ENCODE results near the gene TUBA4A. TPM values are rescaled to one million over a fixed set of nuclear protein-coding genes. Genes with fewer than 3 reads are reported as not detected.

TUBA4A gene
- total RNA-seq, 1 donor from 2014 or later, result 0.63 TPM

DNA sequence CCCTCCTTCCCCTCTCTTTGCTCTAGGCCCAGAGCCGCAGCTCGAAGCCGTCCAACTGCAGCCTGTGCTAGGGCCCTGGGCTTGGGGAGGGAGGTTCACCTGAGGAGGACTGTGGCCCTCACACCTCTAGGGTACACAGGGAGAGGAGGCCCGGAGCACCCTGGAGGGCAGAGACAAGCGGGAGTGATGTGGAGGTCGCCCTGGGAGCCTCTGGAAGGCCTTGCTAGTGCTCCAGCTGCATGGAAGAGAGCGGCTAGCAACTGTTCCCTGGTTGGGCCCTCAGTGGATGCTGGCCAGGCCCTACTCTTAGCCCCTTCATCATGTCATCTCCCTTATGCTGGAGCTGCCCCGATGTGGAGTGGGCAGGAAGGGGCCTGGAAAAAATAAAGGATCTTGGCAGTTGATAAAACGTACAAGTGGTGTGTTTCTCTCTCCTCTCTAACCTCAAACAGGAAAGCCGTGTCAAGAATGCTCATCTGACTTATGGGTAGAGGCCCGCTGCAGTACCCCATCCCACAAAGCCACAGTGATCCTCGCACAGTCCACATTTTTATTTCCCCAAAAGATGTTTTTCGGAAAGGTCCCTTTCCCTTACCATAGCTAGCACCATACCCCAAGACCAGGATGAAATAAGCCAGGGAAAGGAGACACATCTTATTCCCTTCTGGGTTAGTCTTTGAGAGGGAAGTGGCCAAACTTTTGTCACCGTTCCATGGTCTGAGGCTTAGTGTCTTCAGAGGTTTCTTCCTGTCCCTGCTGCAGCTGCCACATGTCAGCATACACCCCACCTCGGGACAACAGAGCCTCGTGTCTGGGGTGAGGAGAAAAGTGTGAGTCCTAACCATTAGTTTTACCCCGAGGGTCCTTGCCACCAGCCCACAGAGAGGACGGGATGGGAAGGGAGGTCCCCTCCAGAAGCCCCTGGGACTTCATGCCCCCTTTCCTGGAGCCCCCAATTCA, 44.2 kb downstream of the TUBA4A start:
- H3K36me3 Mint-ChIP-seq, result peaks cover 16% of the 10 kb centered on the region

DNA sequence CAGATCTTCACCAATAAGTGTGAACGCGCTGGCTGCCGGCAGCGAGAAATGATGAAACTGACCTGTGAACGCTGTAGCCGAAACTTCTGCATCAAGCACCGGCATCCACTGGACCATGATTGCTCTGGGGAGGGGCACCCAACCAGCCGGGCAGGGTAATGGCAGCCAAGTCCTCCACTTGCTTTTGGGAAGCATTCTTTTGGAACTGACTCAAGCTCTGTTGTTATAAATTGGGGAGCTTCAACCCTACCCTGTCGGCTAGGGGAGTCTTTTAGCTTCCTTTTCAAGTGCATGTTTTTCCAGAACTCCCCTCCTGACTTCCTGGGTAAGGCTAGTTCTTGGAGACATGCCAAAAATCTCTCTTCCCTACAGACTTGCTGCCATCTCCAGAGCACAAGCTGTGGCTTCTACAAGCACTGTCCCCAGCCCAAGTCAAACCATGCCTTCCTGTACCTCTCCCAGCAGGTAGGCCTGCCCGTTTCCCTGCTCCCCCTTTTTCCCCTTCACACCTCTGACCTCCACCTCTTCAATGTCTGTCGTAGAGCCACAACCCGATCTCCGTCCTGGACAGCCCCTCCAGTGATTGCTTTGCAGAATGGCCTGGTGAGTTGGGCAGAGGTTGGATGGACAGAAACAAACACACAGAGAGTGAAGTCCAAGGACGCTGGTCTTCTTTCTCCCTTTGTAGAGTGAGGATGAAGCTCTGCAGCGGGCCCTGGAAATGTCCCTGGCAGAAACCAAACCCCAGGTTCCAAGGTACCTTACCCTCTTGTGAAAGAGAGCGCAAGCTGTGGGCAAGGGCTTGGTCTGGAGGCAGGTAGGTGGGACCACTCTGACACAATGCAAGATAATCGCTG, 45.6 kb downstream of the TUBA4A start:
- Mint-ChIP-seq H3K27me3 (ENCODE audit: low read depth) (no peaks in the 10 kb centered on the region), H3K4me1 (peaks cover 18% of the 10 kb centered on the region), H3K9me3 (no peaks in the 10 kb centered on the region), H3K36me3 (peaks cover 6% of the 10 kb centered on the region), H3K4me3 (peak overlapping the region; percentile 84), H3K27ac (peak overlapping the region; percentile 81)
- no peak for DNase-seq (ENCODE audit: low spot score in 2 of 2, unreplicated experiment in 2 of 2)
- TF ChIP-seq, protein P1, sequence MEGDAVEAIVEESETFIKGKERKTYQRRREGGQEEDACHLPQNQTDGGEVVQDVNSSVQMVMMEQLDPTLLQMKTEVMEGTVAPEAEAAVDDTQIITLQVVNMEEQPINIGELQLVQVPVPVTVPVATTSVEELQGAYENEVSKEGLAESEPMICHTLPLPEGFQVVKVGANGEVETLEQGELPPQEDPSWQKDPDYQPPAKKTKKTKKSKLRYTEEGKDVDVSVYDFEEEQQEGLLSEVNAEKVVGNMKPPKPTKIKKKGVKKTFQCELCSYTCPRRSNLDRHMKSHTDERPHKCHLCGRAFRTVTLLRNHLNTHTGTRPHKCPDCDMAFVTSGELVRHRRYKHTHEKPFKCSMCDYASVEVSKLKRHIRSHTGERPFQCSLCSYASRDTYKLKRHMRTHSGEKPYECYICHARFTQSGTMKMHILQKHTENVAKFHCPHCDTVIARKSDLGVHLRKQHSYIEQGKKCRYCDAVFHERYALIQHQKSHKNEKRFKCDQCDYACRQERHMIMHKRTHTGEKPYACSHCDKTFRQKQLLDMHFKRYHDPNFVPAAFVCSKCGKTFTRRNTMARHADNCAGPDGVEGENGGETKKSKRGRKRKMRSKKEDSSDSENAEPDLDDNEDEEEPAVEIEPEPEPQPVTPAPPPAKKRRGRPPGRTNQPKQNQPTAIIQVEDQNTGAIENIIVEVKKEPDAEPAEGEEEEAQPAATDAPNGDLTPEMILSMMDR (IDR thresholded peaks at IDR 0.05; ENCODE audit: unreplicated experiment), result no peak

More for the DNA sequence above, 44.2 kb downstream of the TUBA4A start:
- TF ChIP-seq, protein P1 (IDR thresholded peaks at IDR 0.05; ENCODE audit: unreplicated experiment), result no peak
- DNase-seq (ENCODE audit: low spot score in 2 of 2, unreplicated experiment in 2 of 2), result no peak
- Mint-ChIP-seq H3K9me3 (no peaks in the 10 kb centered on the region), H3K4me3 (no peak overlapping the region), H3K27me3 (ENCODE audit: low read depth) (no peaks in the 10 kb centered on the region), H3K27ac (no peak overlapping the region), H3K4me1 (peaks cover 18% of the 10 kb centered on the region)

DNA sequence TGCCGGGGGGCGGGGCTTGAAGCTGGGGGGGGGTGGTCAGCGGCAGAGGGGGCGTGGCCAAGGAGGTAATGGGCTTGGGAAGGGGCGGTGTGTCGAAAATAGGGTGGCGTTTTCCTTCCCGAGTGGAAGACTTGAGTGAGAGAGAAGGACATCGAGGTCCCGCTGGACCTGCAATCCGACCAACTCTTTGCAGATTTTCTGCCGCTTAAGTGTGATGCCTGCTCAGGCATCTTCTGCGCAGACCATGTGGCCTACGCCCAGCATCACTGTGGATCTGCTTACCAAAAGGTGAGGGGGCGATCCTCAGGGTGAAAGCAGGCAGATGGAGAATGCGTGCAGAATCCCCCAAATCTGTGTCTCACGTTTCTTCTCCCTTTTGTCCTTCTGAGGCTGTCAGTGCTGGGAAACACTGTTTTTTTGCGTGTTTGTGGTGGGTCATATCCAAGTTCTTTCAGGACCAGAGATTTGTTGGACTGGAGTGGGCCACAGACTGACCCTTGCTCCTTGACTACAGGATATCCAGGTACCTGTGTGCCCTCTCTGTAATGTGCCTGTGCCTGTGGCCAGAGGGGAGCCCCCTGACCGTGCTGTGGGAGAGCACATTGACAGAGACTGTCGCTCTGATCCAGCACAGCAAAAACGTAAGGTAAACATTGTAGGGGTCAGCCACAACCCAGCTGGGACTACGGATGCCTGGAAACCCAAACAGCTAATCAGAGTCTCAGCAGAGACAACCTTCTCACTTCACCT, 46.4 kb downstream of the TUBA4A start:
- Mint-ChIP-seq H3K9me3 (no peaks in the 10 kb centered on the region), H3K4me3 (peak overlapping the region; percentile 84), H3K4me1 (peaks cover 18% of the 10 kb centered on the region), H3K27me3 (ENCODE audit: low read depth) (no peaks in the 10 kb centered on the region), H3K36me3 (peaks cover 6% of the 10 kb centered on the region), H3K27ac (peak overlapping the region; percentile 81)
- TF ChIP-seq, protein P1 (IDR thresholded peaks at IDR 0.05; ENCODE audit: unreplicated experiment), result no peak
- no peak for DNase-seq (ENCODE audit: low spot score in 2 of 2, unreplicated experiment in 2 of 2)

DNA sequence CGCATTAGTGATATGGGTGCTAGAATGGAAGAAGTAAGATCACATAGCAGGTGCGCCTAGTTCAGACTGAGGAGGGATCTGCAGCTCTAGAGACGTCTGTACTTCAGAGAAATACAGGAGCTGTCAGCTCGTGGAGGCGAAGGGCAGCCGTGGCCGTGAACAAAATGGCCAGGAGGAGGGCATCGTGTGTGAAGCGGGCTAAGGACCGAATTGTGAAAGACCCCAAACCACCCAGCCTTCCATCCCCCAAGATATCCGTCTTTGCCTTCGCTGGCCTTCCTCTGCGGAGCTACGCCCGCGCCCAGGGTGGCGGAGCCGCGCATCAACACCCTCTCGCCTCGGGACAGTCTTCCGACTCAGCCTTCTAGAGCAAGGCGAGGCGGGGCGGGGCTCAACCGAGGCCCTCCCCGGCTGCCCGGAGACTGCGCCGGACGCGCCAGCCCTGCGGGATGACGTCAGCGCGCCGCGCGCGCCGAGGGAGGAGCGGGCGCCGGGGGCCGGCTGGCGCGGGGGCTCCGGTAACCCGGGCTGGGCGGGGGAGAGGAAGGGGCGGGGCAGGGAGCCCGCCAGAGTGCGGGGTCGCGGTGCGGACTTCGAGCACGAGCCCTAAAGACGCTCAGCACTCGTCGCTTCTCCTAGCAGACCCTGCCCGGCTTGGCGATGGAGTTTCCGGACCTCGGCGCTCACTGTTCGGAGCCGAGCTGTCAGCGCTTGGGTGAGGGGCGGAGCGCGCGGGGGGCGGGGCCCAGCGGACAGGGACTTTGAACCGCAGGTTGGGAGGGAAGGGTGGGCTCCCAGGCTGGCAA, 47.2 kb downstream of the TUBA4A start, which contains the start of gene ZFAND2B:
Gene ZFAND2B (plus strand): TSS at position 455 of the 806 bp plus-strand sequence. CDS start 206 bp downstream, at position 661.
- TF ChIP-seq, protein P1 (IDR thresholded peaks at IDR 0.05; ENCODE audit: unreplicated experiment), result no peak
- Mint-ChIP-seq H3K4me1 (peaks cover 18% of the 10 kb centered on the region), H3K27me3 (ENCODE audit: low read depth) (no peaks in the 10 kb centered on the region), H3K36me3 (peaks cover 2% of the 10 kb centered on the region), H3K9me3 (no peaks in the 10 kb centered on the region), H3K27ac (peak within 1 kb of the TSS; percentile 97), H3K4me3 (peak within 1 kb of the TSS; percentile 84)
- peak; percentile 95 to 97 for DNase-seq (ENCODE audit: low spot score in 2 of 2, unreplicated experiment in 2 of 2)
